HepG2 (cell line): ENCODE data around the gene NECAB2. TPM values are rescaled to one million over a fixed set of nuclear protein-coding genes. Genes with fewer than 3 reads are reported as not detected.
A peak's percentile ranks its signal among the peaks of the same experiment; 100 is the strongest.

Experiments
- CBFB ChIP-seq: sonication (generic); formaldehyde crosslinking; IDR thresholded peaks from 2 replicates; pipeline ENCODE4 v1.4.0; 2020; ENCODE audit warnings: missing genetic modification reagents
- DPF2 ChIP-seq: sonication (generic); formaldehyde crosslinking; IDR thresholded peaks from 2 replicates; pipeline ENCODE4 v1.4.0; 2020; ENCODE audit warnings: mild to moderate bottlenecking, low read depth, missing genetic modification reagents, borderline replicate concordance
- JUNB ChIP-seq: sonication (generic); formaldehyde crosslinking; IDR thresholded peaks from 2 replicates; pipeline ENCODE4 v1.8.0; 2022; ENCODE audit warnings: missing genetic modification reagents, mild to moderate bottlenecking, borderline replicate concordance
- KDM2A ChIP-seq: sonication (generic); formaldehyde crosslinking; IDR thresholded peaks from 2 replicates; pipeline ENCODE4 v1.4.0; 2020; ENCODE audit warnings: low read depth, missing genetic modification reagents, borderline replicate concordance
- MBNL3 ChIP-seq: fragments of 250-450 bp; sonication (Bioruptor Pico); conservative IDR thresholded peaks from 2 replicates; pipeline ENCODE4 v1.8.0; 2022; ENCODE audit warnings: mild to moderate bottlenecking, inconsistent platforms
- MTA1 ChIP-seq: sonication (generic); formaldehyde crosslinking; IDR thresholded peaks from 2 replicates; pipeline ENCODE4 v1.4.0; 2020; ENCODE audit warnings: missing genetic modification reagents, mild to moderate bottlenecking, borderline replicate concordance
- ONECUT2 ChIP-seq: sonication (generic); formaldehyde crosslinking; IDR thresholded peaks from 2 replicates; pipeline ENCODE4 v1.4.0; 2020; ENCODE audit warnings: missing genetic modification reagents
- PAXIP1 ChIP-seq: sonication (generic); formaldehyde crosslinking; conservative IDR thresholded peaks from 2 replicates; pipeline ENCODE4 v1.4.0; 2020; ENCODE audit warnings: mild to moderate bottlenecking, missing genetic modification reagents, moderate library complexity
- PRDM4 ChIP-seq: sonication (generic); formaldehyde crosslinking; IDR thresholded peaks from 2 replicates; pipeline ENCODE4 v1.9.0; 2021; ENCODE audit warnings: missing genetic modification reagents, borderline replicate concordance
- RARA ChIP-seq: IDR thresholded peaks from 2 replicates; pipeline ENCODE4 v1.6.1; 2016; ENCODE audit warnings: missing genetic modification reagents, missing compliant biosample characterization
- TAF15 ChIP-seq: fragments of 200-400 bp; formaldehyde crosslinking; IDR thresholded peaks from one replicate; pipeline ENCODE4 v1.6.1; 2018; ENCODE audit warnings: mild to moderate bottlenecking, low read depth, low read length; ENCODE audit not compliant: poor library complexity, severe bottlenecking
- TEAD3 ChIP-seq: optimal IDR thresholded peaks from 2 replicates; pipeline ENCODE3; 2016; ENCODE audit warnings: borderline replicate concordance
- ZKSCAN1 ChIP-seq: fragments of 150-350 bp; IDR thresholded peaks from 2 replicates; pipeline ENCODE4 v1.6.1; 2014; ENCODE audit warnings: low read length
- ZNF280D ChIP-seq: sonication (generic); formaldehyde crosslinking; IDR thresholded peaks from 2 replicates; pipeline ENCODE4 v1.5.1; 2020; ENCODE audit warnings: mild to moderate bottlenecking, missing genetic modification reagents
- ZNF337 ChIP-seq: sonication (generic); formaldehyde crosslinking; IDR thresholded peaks from 2 replicates; pipeline ENCODE4 v1.5.1; 2020; ENCODE audit warnings: missing genetic modification reagents, low read depth, mild to moderate bottlenecking, borderline replicate concordance
- ZNF570 ChIP-seq: sonication (generic); formaldehyde crosslinking; IDR thresholded peaks from 2 replicates; pipeline ENCODE4 v1.4.0; 2020; ENCODE audit warnings: mild to moderate bottlenecking, missing genetic modification reagents, borderline replicate concordance
- ZNF644 ChIP-seq: IDR thresholded peaks from 2 replicates; pipeline ENCODE4 v1.6.1; 2016; ENCODE audit warnings: low read depth
- ZNF660 ChIP-seq: sonication (generic); formaldehyde crosslinking; IDR thresholded peaks from 2 replicates; pipeline ENCODE4 v1.5.1; 2020; ENCODE audit warnings: mild to moderate bottlenecking, low read depth, missing genetic modification reagents, borderline replicate concordance
- ZNF720 ChIP-seq: sonication (generic); formaldehyde crosslinking; IDR thresholded peaks from 2 replicates; pipeline ENCODE4 v1.4.0; 2020; ENCODE audit warnings: missing genetic modification reagents
- ZSCAN9 ChIP-seq: IDR thresholded peaks from 2 replicates; pipeline ENCODE4 v1.6.1; 2016; ENCODE audit warnings: borderline replicate concordance
- polyA plus RNA-seq, 8 experiments: library from polyadenylated mRNA; depleted of rRNA in 3 of 8; stranded (reverse) in 7 of 8; unstranded in 1 of 8; fragments of >200 nt; fragmentation: Illumina TruSeq in 4 of 8; extraction: Trizol in 4 of 8; gene quantifications; 2 replicates each; pipeline versions ENCODE4 v1.2.1 to v1.2.3, GENCODE V29; 2011 to 2016; ENCODE audit warnings: low read depth in 4 of 8, missing spikeins in 1 of 8, mixed read lengths in 1 of 8; ENCODE audit not compliant: insufficient read depth in 1 of 8
- total RNA-seq, 5 experiments: library from RNA; depleted of rRNA; stranded (reverse); fragments of >200 nt; fragmentation: Illumina TruSeq; extraction: Trizol; gene quantifications; 2 replicates each; pipeline ENCODE4 v1.2.3, GENCODE V29; 2016; ENCODE audit warnings: low read depth in 1 of 5

The NECAB2 gene
- total and polyA plus RNA-seq, 2 of the 13 experiments (the other 11 are each of a cell fraction or from before 2014, with no cell fraction given) = 0.21 to 0.49 TPM

DNA sequence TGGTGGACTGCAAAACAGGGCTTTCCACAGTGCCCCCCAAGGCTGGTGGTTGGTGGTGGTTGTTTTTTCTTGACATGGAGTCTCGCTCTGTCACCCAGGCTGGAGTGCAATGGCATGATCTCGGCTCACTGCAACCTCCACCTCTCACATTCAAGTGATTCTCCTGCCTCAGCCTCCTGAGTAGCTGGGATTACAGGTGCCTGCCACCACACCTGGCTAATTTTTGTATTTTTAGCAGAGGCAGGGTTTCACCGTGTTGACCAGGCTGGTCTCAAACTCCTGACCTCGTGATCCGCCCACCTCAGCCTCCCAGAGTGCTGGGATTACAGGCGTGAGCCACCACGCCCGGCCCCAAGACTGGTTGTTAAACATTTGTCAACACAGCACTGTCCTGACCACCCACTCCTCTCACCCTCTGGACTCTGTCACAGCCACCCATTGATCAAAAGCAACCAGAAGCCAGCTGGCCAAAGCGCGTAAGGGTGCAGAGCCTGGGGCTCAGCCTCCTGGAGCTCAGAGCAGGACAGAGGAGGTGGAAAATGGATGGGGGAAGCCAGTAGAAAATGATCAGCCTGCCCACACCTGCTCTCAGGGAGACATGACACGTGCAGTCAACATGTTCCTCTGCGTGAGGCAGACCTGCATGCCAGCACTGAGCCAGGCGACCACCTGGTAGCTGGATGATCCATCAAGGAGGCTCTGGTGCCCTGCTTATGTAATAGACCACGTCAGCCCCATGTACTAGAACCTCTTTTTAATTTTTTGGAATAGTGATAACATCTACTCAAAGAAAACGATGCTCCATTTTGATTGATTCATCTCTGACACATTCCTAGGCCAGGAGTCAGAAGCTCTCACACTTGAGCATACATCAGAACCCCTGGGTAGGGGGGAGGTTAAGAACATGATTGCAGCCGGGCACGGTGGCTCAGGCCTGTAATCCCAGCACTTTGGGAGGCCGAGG is 29.8 kb upstream of the NECAB2 start (continued):
- peak; percentile 84 for TF ChIP-seq ZNF280D (CRISPR knock-in tag)
- no peak; the same call in 1 of the 2 replicates for TF ChIP-seq KDM2A (CRISPR knock-in tag)
- no peak for TF ChIP-seq PRDM4 (CRISPR knock-in tag)
- no peak for TF ChIP-seq MBNL3 (CRISPR knock-in tag)
- no peak for TF ChIP-seq ZSCAN9 (CRISPR knock-in tag)
- TF ChIP-seq ZNF720 (CRISPR knock-in tag) = no peak
- TF ChIP-seq ZKSCAN1 = no peak
- peak; percentile 50; the same call in 1 of the 2 replicates for TF ChIP-seq RARA
- TF ChIP-seq ZNF660 (CRISPR knock-in tag) = no peak
- 0 out of 2 replicates have a peak, but pooled peaks have one; percentile 49 for TF ChIP-seq MTA1 (CRISPR knock-in tag)
- no peak for TF ChIP-seq TAF15
- TF ChIP-seq JUNB (CRISPR knock-in tag) = no peak
- TF ChIP-seq ONECUT2 (CRISPR knock-in tag) = no peak
- no peak for TF ChIP-seq CBFB (CRISPR knock-in tag)
- peak; percentile 53; the same call in 1 of the 2 replicates for TF ChIP-seq ZNF644 (CRISPR knock-in tag)
- peak; percentile 36; the same call in 1 of the 2 replicates for TF ChIP-seq PAXIP1
- no peak for TF ChIP-seq ZNF337 (CRISPR knock-in tag)
- TF ChIP-seq ZNF570 (CRISPR knock-in tag) = no peak
- TF ChIP-seq TEAD3 (CRISPR knock-in tag) = no peak
- no peak for TF ChIP-seq DPF2
